Neuronal stem cell (in vitro differentiated cells): ENCODE data around the gene SESN2.
A peak's percentile ranks its signal among the peaks of the same experiment; 100 is the strongest.

Experiments used
- DNase-seq: peaks from one replicate; pipeline ENCODE4 v3.0.0-alpha.2; 2013; ENCODE audit warnings: low spot score
- H2AFZ ChIP-seq: one replicate; pipeline ENCODE4 v1.6.1; 2013; ENCODE audit warnings: mild to moderate bottlenecking, low read length, inconsistent platforms
- H2AK5ac ChIP-seq: 2 replicates; pipeline ENCODE4 v1.6.1; 2013; ENCODE audit warnings: low read depth, mild to moderate bottlenecking, inconsistent platforms, low read length, moderate library complexity, mixed read lengths
- H2BK120ac ChIP-seq: 2 replicates; pipeline ENCODE4 v1.6.1; 2013; ENCODE audit warnings: low read depth, mild to moderate bottlenecking, inconsistent platforms, low read length, moderate library complexity, mixed read lengths
- H2BK12ac ChIP-seq: one replicate; pipeline ENCODE4 v1.6.1; 2013; ENCODE audit warnings: low read length, inconsistent platforms
- H2BK15ac ChIP-seq: 2 replicates; pipeline ENCODE4 v1.6.1; 2013; ENCODE audit warnings: mild to moderate bottlenecking, low read length, inconsistent platforms, mixed read lengths
- H2BK5ac ChIP-seq: one replicate; pipeline ENCODE4 v1.6.1; 2013; ENCODE audit warnings: inconsistent platforms, mild to moderate bottlenecking, low read length, moderate library complexity
- H3K14ac ChIP-seq: one replicate; pipeline ENCODE4 v1.6.1; 2013; ENCODE audit warnings: low read length, inconsistent platforms
- H3K18ac ChIP-seq: 2 replicates; pipeline ENCODE4 v1.6.1; 2013; ENCODE audit warnings: low read length, inconsistent platforms
- H3K23ac ChIP-seq: 2 replicates; pipeline ENCODE4 v1.6.1; 2013; ENCODE audit warnings: low read depth, mild to moderate bottlenecking, mixed read lengths, low read length, inconsistent platforms; ENCODE audit not compliant: poor library complexity
- H3K27ac ChIP-seq: replicated peaks from 3 replicates; pipeline ENCODE4 v1.5.1; 2013; ENCODE audit warnings: low read length, inconsistent platforms
- H3K27me3 ChIP-seq, 3 experiments: 2 replicates each; pipeline ENCODE4 v1.6.1; 2013; ENCODE audit warnings: low read length in 3 of 3, mild to moderate bottlenecking in 2 of 3, inconsistent platforms in 1 of 3, low read depth in 1 of 3, mixed read lengths in 1 of 3, moderate library complexity in 1 of 3; ENCODE audit not compliant: control insufficient read depth in 3 of 3, insufficient read depth in 3 of 3
- H3K36me3 ChIP-seq, 2 donors: replicated peaks in 1 of 2; 2 replicates each; pipeline ENCODE4 v1.6.1; 2013; ENCODE audit warnings: low read length in 2 of 2; ENCODE audit not compliant: control insufficient read depth in 2 of 2, insufficient read depth in 2 of 2
- H3K4ac ChIP-seq: 2 replicates; pipeline ENCODE4 v1.6.1; 2013; ENCODE audit warnings: inconsistent platforms, mild to moderate bottlenecking, low read length, moderate library complexity
- H3K4me1 ChIP-seq, 2 donors: 1 replicate in 1 of 2; 2 replicates in 1 of 2; pipeline ENCODE4 v1.6.1; 2013; ENCODE audit warnings: low read length in 2 of 2, low read depth in 1 of 2; ENCODE audit not compliant: control insufficient read depth in 2 of 2, insufficient read depth in 1 of 2
- H3K4me2 ChIP-seq: one replicate; pipeline ENCODE4 v1.6.1; 2013; ENCODE audit warnings: mild to moderate bottlenecking, low read length, inconsistent platforms; ENCODE audit not compliant: insufficient read depth, poor library complexity, severe bottlenecking
- H3K4me3 ChIP-seq, 2 donors: 2 replicates each; pipeline ENCODE4 v1.5.1; 2013; ENCODE audit warnings: low read length in 2 of 2, mild to moderate bottlenecking in 2 of 2, inconsistent platforms in 1 of 2, moderate library complexity in 1 of 2
- H3K79me1 ChIP-seq: one replicate; pipeline ENCODE4 v1.6.1; 2013; ENCODE audit warnings: low read depth, mild to moderate bottlenecking, inconsistent platforms, low read length, moderate library complexity
- H3K9ac ChIP-seq: one replicate; pipeline ENCODE4 v1.6.1; 2013; ENCODE audit warnings: mild to moderate bottlenecking, low read depth, low read length, inconsistent platforms; ENCODE audit not compliant: poor library complexity
- H3K9me3 ChIP-seq, 2 donors: replicated peaks in 1 of 2; 2 replicates each; pipeline versions ENCODE3 to v1.6.1; 2013; ENCODE audit warnings: low read length in 2 of 2, mild to moderate bottlenecking in 2 of 2, inconsistent platforms in 1 of 2, low read depth in 1 of 2, mixed read lengths in 1 of 2, moderate library complexity in 1 of 2; ENCODE audit not compliant: control insufficient read depth in 2 of 2, insufficient read depth in 1 of 2
- H4K8ac ChIP-seq: one replicate; pipeline ENCODE4 v1.6.1; 2013; ENCODE audit warnings: low read depth, mild to moderate bottlenecking, inconsistent platforms, low read length, moderate library complexity
- H4K91ac ChIP-seq: one replicate; pipeline ENCODE4 v1.6.1; 2013; ENCODE audit warnings: low read length, low read depth, mild to moderate bottlenecking, inconsistent platforms; ENCODE audit not compliant: poor library complexity
- WGBS, 2 donors: extraction: QIAGEN DNeasy Blood & Tissue Kit; methylation state at CpG; one replicate each; pipeline ENCODE4 v1.1.7; 2013; ENCODE audit warnings: missing lambda C conversion rate in 2 of 2, mixed read lengths in 1 of 2; ENCODE audit not compliant: insufficient read length in 2 of 2, insufficient replicate concordance in 1 of 2; ENCODE audit errors: extremely low coverage in 2 of 2; 5-methylcytosine and 5-hydroxymethylcytosine counted together

SESN2 gene

DNA sequence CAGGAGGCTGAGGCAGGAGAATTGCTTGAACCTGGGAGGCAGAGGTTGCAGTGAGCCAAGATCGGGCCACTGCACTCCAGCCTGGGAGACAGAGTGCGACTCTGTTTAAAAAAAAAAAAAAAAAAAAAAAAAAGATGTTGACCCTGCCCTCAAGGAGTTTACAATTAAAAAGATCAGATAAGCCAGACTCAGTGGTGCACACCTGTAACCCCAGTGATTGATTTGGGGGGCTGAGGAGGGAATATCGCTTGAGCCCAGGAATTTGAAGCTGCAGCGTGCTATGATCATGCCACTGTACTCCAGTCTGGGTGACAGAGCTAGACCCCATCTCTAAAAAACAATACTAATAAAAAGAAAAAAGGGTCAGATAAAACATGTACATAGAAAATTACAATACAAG, 1.6 kb upstream of the SESN2 start:
- no peak overlapping the region for H2BK120ac ChIP-seq
- no peak overlapping the region for H2BK5ac ChIP-seq
- no peaks in the 10 kb centered on the region for H3K36me3 ChIP-seq
- H3K4me2 ChIP-seq = no peak overlapping the region
- H3K4ac ChIP-seq = no peak overlapping the region
- H2BK15ac ChIP-seq = no peak overlapping the region
- no peak overlapping the region for H3K23ac ChIP-seq
- H3K4me3 ChIP-seq = no peak overlapping the region
- WGBS, 2 donors = no CpG with 5 or more reads among the region's 4 CpGs
- H3K4me1 ChIP-seq = peaks cover 8 to 9% of the 10 kb centered on the region in 2 donors
- H3K9me3 ChIP-seq = no peaks in the 10 kb centered on the region
- no peak overlapping the region for H4K91ac ChIP-seq
- no peak overlapping the region for H3K14ac ChIP-seq
- DNase-seq = no peak
- H3K9ac ChIP-seq = no peak overlapping the region
- H4K8ac ChIP-seq = no peak overlapping the region
- H3K79me1 ChIP-seq = no peaks in the 10 kb centered on the region
- no peak overlapping the region for H2AK5ac ChIP-seq
- H3K18ac ChIP-seq = no peak overlapping the region
- H2BK12ac ChIP-seq = no peak overlapping the region
- H2AFZ ChIP-seq = no peak overlapping the region
- no peak overlapping the region for H3K27ac ChIP-seq
- peaks cover 0 to 5% (median 0%) of the 10 kb centered on the region in 3 experiments for H3K27me3 ChIP-seq

DNA sequence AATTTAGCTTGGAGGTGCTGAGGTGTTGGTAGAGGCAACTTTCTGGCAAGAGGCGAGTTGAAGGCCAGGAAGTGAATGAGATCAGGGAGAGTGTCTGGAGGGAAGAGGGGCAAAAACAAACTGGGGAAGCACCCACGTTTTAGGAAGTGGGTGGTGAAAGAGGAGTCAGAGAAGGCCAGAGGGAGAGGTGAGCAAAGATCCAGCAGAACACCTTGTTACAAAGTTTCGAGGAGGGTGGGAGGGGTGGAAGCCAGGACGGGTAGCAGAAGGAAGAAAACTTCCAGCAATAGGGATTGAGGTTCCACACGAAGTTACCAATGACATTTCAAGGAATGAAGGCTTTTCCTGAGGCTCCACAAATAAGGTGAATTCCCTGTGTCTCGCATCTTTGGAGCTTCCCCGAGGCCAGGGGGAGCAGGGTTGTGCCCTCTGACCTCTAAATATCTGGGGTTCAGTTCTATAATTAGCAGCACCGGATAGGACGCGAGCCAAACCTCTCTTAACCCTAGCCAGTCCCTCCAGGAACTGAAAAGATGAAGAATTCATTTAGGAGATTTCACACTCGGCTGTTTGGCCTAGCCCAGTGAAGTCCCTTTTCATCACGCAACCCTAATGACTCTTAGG, 578 bp upstream of the SESN2 start:
- H2BK120ac ChIP-seq = no peak overlapping the region
- H3K9ac ChIP-seq = no peak overlapping the region
- no peak overlapping the region for H3K23ac ChIP-seq
- H2BK15ac ChIP-seq = no peak overlapping the region
- no peaks in the 10 kb centered on the region for H3K36me3 ChIP-seq
- no peak overlapping the region for H3K14ac ChIP-seq
- H4K91ac ChIP-seq = no peak overlapping the region
- H3K27ac ChIP-seq = no peak overlapping the region
- peak overlapping the region in 1 of 2 donors; percentile 87 for H3K4me3 ChIP-seq
- no peak overlapping the region for H3K4me2 ChIP-seq
- H3K27me3 ChIP-seq = peaks cover 0 to 5% (median 0%) of the 10 kb centered on the region in 3 experiments
- H3K4me1 ChIP-seq = peaks cover 9 to 10% of the 10 kb centered on the region in 2 donors
- H2BK12ac ChIP-seq = no peak overlapping the region
- H2AK5ac ChIP-seq = no peak overlapping the region
- no peaks in the 10 kb centered on the region for H3K79me1 ChIP-seq
- H2AFZ ChIP-seq = peak overlapping the region; percentile 83
- no peak for DNase-seq
- H4K8ac ChIP-seq = no peak overlapping the region
- H2BK5ac ChIP-seq = no peak overlapping the region
- H3K4ac ChIP-seq = no peak overlapping the region
- no CpG with 5 or more reads among the region's 12 CpGs for WGBS, 2 donors
- no peak overlapping the region for H3K18ac ChIP-seq
- no peaks in the 10 kb centered on the region for H3K9me3 ChIP-seq

DNA sequence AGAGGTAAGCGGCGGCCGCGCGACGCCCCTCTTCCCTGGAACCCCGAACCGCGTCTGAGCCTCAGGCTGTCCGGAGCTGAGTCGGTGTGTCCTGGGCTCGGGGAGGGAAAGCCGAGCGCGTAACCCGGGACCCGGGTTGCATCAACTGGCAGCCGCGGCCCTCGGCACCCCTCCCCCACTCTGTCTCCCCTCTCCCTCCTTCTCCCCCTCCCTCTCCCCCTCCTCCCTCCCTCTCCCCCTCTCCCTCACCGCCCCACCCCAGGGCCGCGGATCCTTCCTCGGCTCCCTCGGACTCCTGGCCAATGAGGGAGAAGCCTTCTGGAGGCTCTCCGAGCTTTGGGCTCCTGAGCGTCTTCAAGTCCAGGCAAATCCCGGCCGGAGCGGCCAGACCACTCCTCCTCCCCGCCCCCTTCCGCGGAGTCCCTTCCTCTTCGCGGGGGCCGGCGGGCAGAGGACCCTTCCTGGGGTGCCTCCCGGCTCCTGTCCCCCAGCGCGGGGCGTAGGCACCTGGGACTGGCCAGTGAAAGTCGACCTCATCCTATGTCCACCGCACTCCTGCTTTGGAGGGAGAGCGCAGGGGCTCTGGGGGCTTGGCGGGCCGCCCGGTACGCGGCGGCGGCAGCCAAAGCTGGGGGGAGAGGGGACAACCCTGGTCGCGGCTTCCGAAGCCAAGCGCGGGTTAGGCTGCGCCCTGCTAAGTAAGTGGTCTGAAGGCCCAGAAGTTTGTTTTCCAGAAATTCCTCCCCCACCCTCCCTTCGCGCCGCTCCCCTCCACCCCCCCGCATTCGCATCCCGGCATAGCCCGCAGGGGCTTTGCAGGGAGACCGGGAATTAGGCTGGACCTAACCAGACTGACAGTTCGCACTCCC, 850 bp downstream of the SESN2 start:
- H3K4ac ChIP-seq = no peak overlapping the region
- no peak overlapping the region for H4K8ac ChIP-seq
- peak overlapping the region; percentile 38 for H2BK120ac ChIP-seq
- H2AK5ac ChIP-seq = peak overlapping the region; percentile 43
- no peaks in the 10 kb centered on the region for H3K36me3 ChIP-seq
- H3K9ac ChIP-seq = peak overlapping the region; percentile 95
- no peak overlapping the region for H4K91ac ChIP-seq
- peak overlapping the region; percentile 87 to 99 for H3K4me3 ChIP-seq
- peaks cover 0 to 5% (median 0%) of the 10 kb centered on the region in 3 experiments for H3K27me3 ChIP-seq
- H3K4me2 ChIP-seq = peak overlapping the region; percentile 63
- peak overlapping the region; percentile 95 for H2BK15ac ChIP-seq
- peak overlapping the region; percentile 89 for H2BK5ac ChIP-seq
- H3K4me1 ChIP-seq = peaks cover 9 to 10% of the 10 kb centered on the region in 2 donors
- H3K18ac ChIP-seq = peak overlapping the region; percentile 98
- H3K79me1 ChIP-seq = no peaks in the 10 kb centered on the region
- peak; percentile 93 for DNase-seq
- no peak overlapping the region for H2BK12ac ChIP-seq
- H3K14ac ChIP-seq = peak overlapping the region; percentile 51
- H3K23ac ChIP-seq = peak overlapping the region; percentile 97
- H3K27ac ChIP-seq = peak overlapping the region; percentile 90
- no CpG with 5 or more reads among the region's 66 CpGs for WGBS, 2 donors
- peak overlapping the region; percentile 94 for H2AFZ ChIP-seq
- H3K9me3 ChIP-seq = no peaks in the 10 kb centered on the region

DNA sequence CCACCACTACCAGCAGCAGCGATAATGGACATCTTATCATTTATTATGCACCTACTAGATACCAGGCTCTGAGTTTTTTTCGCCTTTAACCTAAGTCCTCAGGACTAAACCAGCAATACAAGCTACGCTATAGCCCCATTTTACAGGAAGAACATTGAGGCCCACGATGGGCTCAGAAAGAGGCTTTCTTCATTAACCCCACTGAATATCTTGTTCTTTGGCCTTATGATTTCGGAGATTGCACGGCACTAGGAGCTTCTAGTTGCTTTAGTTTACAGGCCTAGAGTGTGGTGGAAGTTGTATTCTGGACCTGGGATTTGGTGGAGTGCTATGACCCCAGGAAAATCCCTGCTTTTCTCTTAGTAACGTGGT, 1.5 kb downstream of the SESN2 start:
- no peak overlapping the region for H4K91ac ChIP-seq
- H2BK12ac ChIP-seq = no peak overlapping the region
- no peaks in the 10 kb centered on the region for H3K36me3 ChIP-seq
- H3K4me1 ChIP-seq = peaks cover 9 to 10% of the 10 kb centered on the region in 2 donors
- H3K4me2 ChIP-seq = peak overlapping the region; percentile 51
- H2BK5ac ChIP-seq = no peak overlapping the region
- H2AFZ ChIP-seq = no peak overlapping the region
- no peak overlapping the region for H3K18ac ChIP-seq
- H3K9me3 ChIP-seq = no peaks in the 10 kb centered on the region
- no peaks in the 10 kb centered on the region for H3K79me1 ChIP-seq
- H3K4ac ChIP-seq = no peak overlapping the region
- H3K9ac ChIP-seq = no peak overlapping the region
- H3K4me3 ChIP-seq = peak overlapping the region; percentile 87 to 99
- no peak overlapping the region for H2BK120ac ChIP-seq
- DNase-seq = no peak
- H3K23ac ChIP-seq = no peak overlapping the region
- no peak overlapping the region for H3K27ac ChIP-seq
- peaks cover 0 to 5% (median 0%) of the 10 kb centered on the region in 3 experiments for H3K27me3 ChIP-seq
- no peak overlapping the region for H3K14ac ChIP-seq
- H2BK15ac ChIP-seq = no peak overlapping the region
- no CpG with 5 or more reads among the region's 7 CpGs for WGBS, 2 donors
- H4K8ac ChIP-seq = no peak overlapping the region
- no peak overlapping the region for H2AK5ac ChIP-seq
